Lung (tissue), 5 donors: ENCODE results near the gene GABRG3. TPM values are rescaled to one million over a fixed set of nuclear protein-coding genes. Genes with fewer than 3 reads are reported as not detected.

Source experiments
- polyA plus RNA-seq, 2 donors: library from polyadenylated mRNA; stranded (reverse); fragments of 200-250 nt; gene quantifications; one replicate each; pipeline ENCODE4 v1.2.1, GENCODE V29; 2013
- small RNA-seq: library from RNA; depleted of rRNA; stranded (forward); fragments of <200 nt; gene quantifications from one replicate; pipeline ENCODE3, GENCODE V24; 2014; ENCODE audit warnings: low replicate concordance
- total RNA-seq, 2 donors: library from RNA; depleted of rRNA in 1 of 2; stranded (reverse); fragments of >200 nt in 1 of 2; gene quantifications; one replicate each; pipeline ENCODE4 v1.2.1, GENCODE V29; 2014 to 2021
- donor health status: Bipolar disorder and iron deficiency.
- donor health status: healthy.
- donor health status: DM: yes; HTN: yes; CAD: no.

Gene GABRG3
- total and polyA plus RNA-seq, 4 donors, result 16.9 TPM; not detected in 3

Small RNA genes lying within 50 kb of the gene (small RNA-seq; reads per million reads assigned to genes)
- gene RNA5SP391 (not detected), gene SERPINE4P (not detected)

Other genes with a start within 250 kb of the GABRG3 start
- 1 to 10 TPM; 4.5 to 5.5 TPM for gene GABRB3, start 198.1 kb upstream of the GABRG3 start, total RNA-seq
- 1 to 10 TPM in 1 of 2 donors, under 1 TPM in 1; 0.81 to 2.7 TPM for gene GABRB3, start 198.1 kb upstream of the GABRG3 start, polyA plus RNA-seq
- not detected for gene GABRA5, start 104.1 kb upstream of the GABRG3 start, total RNA-seq
- gene GABRA5, start 104.1 kb upstream of the GABRG3 start, polyA plus RNA-seq, result not detected